ENCODE measurements around the gene CDC14B. TPM values are rescaled to one million over a fixed set of nuclear protein-coding genes. Genes with fewer than 3 reads are reported as not detected.

The CDC14B gene
- total RNA-seq, 5 donors from 2014 or later (not counting 1 experiment from before 2014, with no cell fraction given), result 4.8 to 11.9 (median 7.2) TPM

DNA sequence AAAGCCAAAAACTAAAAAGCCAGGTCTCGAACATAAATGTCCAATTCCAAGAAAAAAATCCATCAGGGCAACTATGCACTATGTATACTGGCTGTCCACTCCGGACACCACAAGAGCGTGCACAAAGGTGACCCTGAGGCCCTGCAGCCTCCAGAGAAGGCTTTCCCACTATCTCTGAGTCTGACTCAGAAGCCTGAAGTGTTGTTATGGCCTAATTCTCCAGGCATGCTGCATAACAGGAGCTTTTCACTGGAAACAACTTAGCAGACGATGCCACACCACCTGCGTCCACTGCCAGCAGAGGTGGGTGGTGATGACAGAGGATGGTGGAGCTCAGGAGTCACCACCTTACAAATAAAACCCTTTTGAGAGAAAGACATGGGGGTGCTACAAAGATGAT is 106.0 kb downstream of the CDC14B start:
- no peaks in the 10 kb centered on the region for H3K27me3 Mint-ChIP-seq
- Histone ChIP-seq H3K9me3 (no peaks in the 10 kb centered on the region), H3K36me3 (ENCODE audit: control insufficient read depth in 2 of 2, extremely low read depth in 1 of 2, insufficient read depth in 1 of 2, low read length in 1 of 2) (peaks cover 0 to 13% of the 10 kb centered on the region in 2 donors), H3K27me3 (replicated peaks in 1 of 2; ENCODE audit: control insufficient read depth in 2 of 2, extremely low read depth in 1 of 2, insufficient read depth in 2 of 2, low read length in 1 of 2) (no peaks in the 10 kb centered on the region), H3K4me3 (ENCODE audit: control insufficient read depth in 1 of 2, extremely low read depth in 1 of 2, low read length in 1 of 2) (no peak overlapping the region), H3K27ac (ENCODE audit: low read length) (no peak overlapping the region), H3K4me1 (ENCODE audit: control insufficient read depth in 1 of 2, extremely low read depth in 1 of 2, insufficient read depth in 2 of 2, low read length in 2 of 2) (no peaks in the 10 kb centered on the region)
- peaks cover 21% of the 10 kb centered on the region for H3K36me3 Mint-ChIP-seq
- POLR2A ChIA-PET, result no interaction called here
- no peak overlapping the region for H3K4me3 Mint-ChIP-seq
- CTCF ChIA-PET, result no interaction called here
- no peak overlapping the region for H3K27ac Mint-ChIP-seq
- ATAC-seq (replicated peaks in 1 of 4) (no peak), DNase-seq (no peak)
- 95% methylated on average over 2 of the region's 5 CpGs for WGBS (ENCODE audit: insufficient coverage)
- no peaks in the 10 kb centered on the region for H3K9me3 Mint-ChIP-seq
- peaks cover 4 to 8% (median 7%) of the 10 kb centered on the region in 3 donors for H3K4me1 Mint-ChIP-seq

DNA sequence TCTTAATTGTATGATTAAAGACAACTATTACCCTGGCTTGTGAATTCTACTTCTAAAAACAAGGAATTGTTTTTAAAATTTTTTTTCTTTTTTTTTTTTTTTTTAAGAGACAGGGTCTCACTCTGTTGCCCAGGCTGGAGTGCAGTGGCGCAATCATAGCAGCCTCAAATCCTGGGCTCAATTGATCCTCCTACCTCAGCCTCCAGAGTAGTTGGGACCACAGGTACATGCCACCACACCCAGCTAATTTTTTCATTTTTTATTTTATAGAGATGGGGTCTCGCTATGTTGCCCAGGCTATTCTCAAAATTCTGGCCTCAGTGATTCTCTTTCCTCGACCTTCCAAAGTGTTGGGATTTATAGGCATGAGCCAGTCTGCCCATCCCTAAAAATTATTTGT is 107.4 kb downstream of the CDC14B start:
- ChIA-PET CTCF (interaction anchor here in 1 of 2 donors (0.6 kb wide), 1 partner anchor 156 kb away, joined by 3 read pairs; no protein-coding TSS in a partner anchor), POLR2A (no interaction called here)
- H3K4me3 Mint-ChIP-seq, result no peak overlapping the region
- no peaks in the 10 kb centered on the region for H3K27me3 Mint-ChIP-seq
- Histone ChIP-seq H3K9me3 (no peaks in the 10 kb centered on the region), H3K36me3 (ENCODE audit: control insufficient read depth in 2 of 2, extremely low read depth in 1 of 2, insufficient read depth in 1 of 2, low read length in 1 of 2) (peaks cover 0 to 14% of the 10 kb centered on the region in 2 donors), H3K27me3 (replicated peaks in 1 of 2; ENCODE audit: control insufficient read depth in 2 of 2, extremely low read depth in 1 of 2, insufficient read depth in 2 of 2, low read length in 1 of 2) (no peaks in the 10 kb centered on the region), H3K4me1 (ENCODE audit: control insufficient read depth in 1 of 2, extremely low read depth in 1 of 2, insufficient read depth in 2 of 2, low read length in 2 of 2) (no peaks in the 10 kb centered on the region), H3K27ac (ENCODE audit: low read length) (no peak overlapping the region), H3K4me3 (ENCODE audit: control insufficient read depth in 1 of 2, extremely low read depth in 1 of 2, low read length in 1 of 2) (no peak overlapping the region)
- no peak for ATAC-seq (replicated peaks in 1 of 4)
- H3K4me1 Mint-ChIP-seq, result peaks cover 4 to 8% (median 7%) of the 10 kb centered on the region in 3 donors
- peaks cover 26% of the 10 kb centered on the region for H3K36me3 Mint-ChIP-seq
- DNase-seq, result no peak
- WGBS (ENCODE audit: insufficient coverage), result no CpG with 5 or more reads among the region's 3 CpGs
- no peaks in the 10 kb centered on the region for H3K9me3 Mint-ChIP-seq
- H3K27ac Mint-ChIP-seq, result no peak overlapping the region

DNA sequence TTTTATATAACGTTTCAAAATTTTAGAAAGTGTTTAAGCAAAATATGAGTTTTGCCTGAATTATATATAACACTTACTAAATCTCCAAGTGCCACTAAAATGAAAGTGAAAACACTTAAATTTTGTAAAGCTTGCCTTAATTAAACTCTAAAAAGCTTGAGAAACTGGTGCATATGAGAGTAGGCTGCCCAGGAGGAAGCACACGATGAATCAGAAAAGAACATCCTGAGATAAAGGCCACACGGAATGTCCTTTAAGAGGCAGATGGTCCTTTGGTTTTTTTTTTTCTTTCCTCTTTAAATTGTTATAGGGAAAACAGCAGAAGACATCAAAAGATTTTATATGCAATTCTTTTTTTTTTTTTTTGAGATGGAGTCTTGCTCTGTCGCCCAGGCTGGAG is 109.4 kb downstream of the CDC14B start:
- H3K27ac Mint-ChIP-seq, result no peak overlapping the region
- H3K36me3 Mint-ChIP-seq, result peaks cover 31% of the 10 kb centered on the region
- no peak overlapping the region for H3K4me3 Mint-ChIP-seq
- ATAC-seq (replicated peaks in 1 of 4), result no peak
- H3K4me1 ChIP-seq (ENCODE audit: control insufficient read depth in 1 of 2, extremely low read depth in 1 of 2, insufficient read depth in 2 of 2, low read length in 2 of 2), result no peaks in the 10 kb centered on the region
- peaks cover 0 to 14% of the 10 kb centered on the region in 2 donors for H3K36me3 ChIP-seq (ENCODE audit: control insufficient read depth in 2 of 2, extremely low read depth in 1 of 2, insufficient read depth in 1 of 2, low read length in 1 of 2)
- peaks cover 4 to 8% (median 7%) of the 10 kb centered on the region in 3 donors for H3K4me1 Mint-ChIP-seq
- DNase-seq, result no peak
- no CpG with 5 or more reads among the region's 4 CpGs for WGBS (ENCODE audit: insufficient coverage)
- H3K9me3 Mint-ChIP-seq, result no peaks in the 10 kb centered on the region
- ChIA-PET CTCF (interaction anchor here (0.7 kb wide), 2 partner anchors 30 to 158 kb away, joined by 3 to 4 read pairs; no protein-coding TSS in a partner anchor), POLR2A (no interaction called here)
- H3K4me3 ChIP-seq (ENCODE audit: control insufficient read depth in 1 of 2, extremely low read depth in 1 of 2, low read length in 1 of 2), result no peak overlapping the region
- no peaks in the 10 kb centered on the region for H3K27me3 Mint-ChIP-seq
- no peaks in the 10 kb centered on the region for H3K27me3 ChIP-seq (replicated peaks in 1 of 2; ENCODE audit: control insufficient read depth in 2 of 2, extremely low read depth in 1 of 2, insufficient read depth in 2 of 2, low read length in 1 of 2)
- H3K9me3 ChIP-seq, result no peaks in the 10 kb centered on the region
- H3K27ac ChIP-seq (ENCODE audit: low read length), result no peak overlapping the region

DNA sequence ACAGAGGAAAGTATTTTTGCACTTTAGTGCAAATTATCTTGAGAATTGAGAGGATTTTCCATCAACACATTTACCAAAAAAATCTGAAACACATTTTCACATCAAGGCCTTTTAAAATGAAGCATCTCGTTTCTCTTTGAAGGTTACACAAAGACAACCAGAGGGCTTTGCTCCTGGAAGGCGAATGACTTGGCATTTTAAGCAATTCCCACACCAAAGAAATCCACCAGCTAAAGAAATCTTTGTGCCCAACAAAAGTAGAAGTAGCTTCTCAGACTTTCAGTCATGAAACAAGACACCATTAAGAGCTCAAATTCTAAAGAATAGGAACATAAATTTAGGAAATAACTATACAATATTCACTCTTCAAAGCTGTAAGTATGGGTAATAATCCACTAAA is 109.8 kb downstream of the CDC14B start:
- no peak for ATAC-seq (replicated peaks in 1 of 4)
- no peaks in the 10 kb centered on the region for H3K9me3 Mint-ChIP-seq
- peaks cover 30% of the 10 kb centered on the region for H3K36me3 Mint-ChIP-seq
- H3K27ac Mint-ChIP-seq, result no peak overlapping the region
- POLR2A ChIA-PET, result no interaction called here
- no peak overlapping the region for H3K4me3 Mint-ChIP-seq
- H3K4me3 ChIP-seq (ENCODE audit: control insufficient read depth in 1 of 2, extremely low read depth in 1 of 2, low read length in 1 of 2), result no peak overlapping the region
- no peak overlapping the region for H3K27ac ChIP-seq (ENCODE audit: low read length)
- no peaks in the 10 kb centered on the region for H3K4me1 ChIP-seq (ENCODE audit: control insufficient read depth in 1 of 2, extremely low read depth in 1 of 2, insufficient read depth in 2 of 2, low read length in 2 of 2)
- H3K36me3 ChIP-seq (ENCODE audit: control insufficient read depth in 2 of 2, extremely low read depth in 1 of 2, insufficient read depth in 1 of 2, low read length in 1 of 2), result peaks cover 0 to 14% of the 10 kb centered on the region in 2 donors
- no peaks in the 10 kb centered on the region for H3K9me3 ChIP-seq
- no peak for DNase-seq
- H3K27me3 ChIP-seq (replicated peaks in 1 of 2; ENCODE audit: control insufficient read depth in 2 of 2, extremely low read depth in 1 of 2, insufficient read depth in 2 of 2, low read length in 1 of 2), result no peaks in the 10 kb centered on the region
- CTCF ChIA-PET, result interaction anchor here in 1 of 2 donors (0.7 kb wide), 1 partner anchor 158 kb away, joined by 4 read pairs; no protein-coding TSS in a partner anchor
- 50% methylated on average over 1 of the region's 2 CpGs for WGBS (ENCODE audit: insufficient coverage)
- no peaks in the 10 kb centered on the region for H3K27me3 Mint-ChIP-seq
- peaks cover 4 to 8% (median 7%) of the 10 kb centered on the region in 3 donors for H3K4me1 Mint-ChIP-seq

DNA sequence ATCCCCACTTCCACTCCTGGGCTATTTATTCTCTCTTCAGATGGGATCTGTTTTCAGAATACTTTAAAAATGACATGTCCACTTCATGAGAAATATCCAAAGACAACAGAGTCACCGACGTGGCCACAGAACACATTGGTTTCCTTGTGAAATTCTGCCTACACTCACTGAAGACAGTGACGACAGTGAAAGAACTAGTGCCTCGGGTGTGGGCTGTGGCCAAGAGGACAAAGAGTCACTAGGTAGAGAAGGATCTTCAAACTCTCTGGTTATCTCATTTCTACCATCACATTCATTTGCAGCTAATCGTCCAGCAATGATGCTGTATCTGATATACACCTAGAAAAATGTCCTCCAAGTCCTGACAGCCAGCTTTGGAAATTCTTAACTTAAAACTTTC is 110.6 kb downstream of the CDC14B start:
- H3K4me3 ChIP-seq (ENCODE audit: control insufficient read depth in 1 of 2, extremely low read depth in 1 of 2, low read length in 1 of 2), result no peak overlapping the region
- peaks cover 0 to 12% of the 10 kb centered on the region in 2 donors for H3K36me3 ChIP-seq (ENCODE audit: control insufficient read depth in 2 of 2, extremely low read depth in 1 of 2, insufficient read depth in 1 of 2, low read length in 1 of 2)
- CTCF ChIA-PET, result no interaction called here
- H3K27me3 ChIP-seq (replicated peaks in 1 of 2; ENCODE audit: control insufficient read depth in 2 of 2, extremely low read depth in 1 of 2, insufficient read depth in 2 of 2, low read length in 1 of 2), result no peaks in the 10 kb centered on the region
- WGBS (ENCODE audit: insufficient coverage), result 94% methylated on average over 3 of the region's 5 CpGs
- ATAC-seq (replicated peaks in 1 of 4) (no peak), DNase-seq (no peak)
- Mint-ChIP-seq H3K27me3 (no peaks in the 10 kb centered on the region), H3K9me3 (no peaks in the 10 kb centered on the region), H3K27ac (no peak overlapping the region), H3K4me3 (no peak overlapping the region), H3K4me1 (peaks cover 4 to 8% (median 7%) of the 10 kb centered on the region in 3 donors), H3K36me3 (peaks cover 32% of the 10 kb centered on the region)
- H3K27ac ChIP-seq (ENCODE audit: low read length), result no peak overlapping the region
- POLR2A ChIA-PET, result interaction anchor here in 1 of 2 donors (0.5 kb wide), 1 partner anchor 642 kb away, joined by 3 read pairs; no protein-coding TSS in a partner anchor
- no peaks in the 10 kb centered on the region for H3K4me1 ChIP-seq (ENCODE audit: control insufficient read depth in 1 of 2, extremely low read depth in 1 of 2, insufficient read depth in 2 of 2, low read length in 2 of 2)
- H3K9me3 ChIP-seq, result no peaks in the 10 kb centered on the region

DNA sequence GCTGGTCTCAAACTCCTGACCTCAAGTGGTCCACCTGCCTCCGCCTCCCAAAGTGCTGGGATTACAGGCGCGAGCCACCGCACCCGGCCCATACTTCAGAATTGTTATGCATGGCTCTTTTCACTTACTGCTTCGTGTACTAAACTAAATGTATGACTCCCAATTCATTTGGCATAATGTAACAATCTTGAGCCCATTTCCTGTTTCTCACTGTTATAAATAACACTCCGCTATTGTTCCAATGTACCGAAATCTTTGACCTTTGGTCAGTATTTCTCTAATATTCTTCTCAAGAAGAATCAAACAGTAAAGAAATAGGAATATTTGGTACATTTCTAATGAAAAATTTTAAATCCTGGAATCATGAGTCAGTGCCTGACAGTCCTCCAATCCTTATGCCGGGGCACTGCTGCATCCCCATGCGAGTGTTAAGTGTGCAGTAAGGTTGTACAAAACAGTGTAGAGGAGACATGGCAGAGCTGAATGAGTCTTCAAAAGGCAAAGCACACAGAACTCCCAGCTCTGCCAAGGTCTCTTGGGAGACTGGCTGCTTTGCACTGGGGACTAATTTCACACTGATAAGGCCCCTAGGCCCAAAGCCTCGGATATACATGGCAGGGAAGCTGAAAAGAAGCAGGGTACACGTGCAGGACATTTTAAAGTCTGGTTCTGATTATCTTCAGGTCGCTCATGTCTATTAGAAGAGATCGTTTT is 111.3 kb downstream of the CDC14B start:
- H3K4me3 Mint-ChIP-seq, result no peak overlapping the region
- no peak overlapping the region for H3K27ac Mint-ChIP-seq
- CTCF ChIA-PET, result no interaction called here
- DNase-seq (no peak), ATAC-seq (replicated peaks in 1 of 4) (no peak)
- Histone ChIP-seq H3K27me3 (replicated peaks in 1 of 2; ENCODE audit: control insufficient read depth in 2 of 2, extremely low read depth in 1 of 2, insufficient read depth in 2 of 2, low read length in 1 of 2) (no peaks in the 10 kb centered on the region), H3K4me3 (ENCODE audit: control insufficient read depth in 1 of 2, extremely low read depth in 1 of 2, low read length in 1 of 2) (no peak overlapping the region), H3K4me1 (ENCODE audit: control insufficient read depth in 1 of 2, extremely low read depth in 1 of 2, insufficient read depth in 2 of 2, low read length in 2 of 2) (no peaks in the 10 kb centered on the region), H3K9me3 (no peaks in the 10 kb centered on the region), H3K27ac (ENCODE audit: low read length) (no peak overlapping the region), H3K36me3 (ENCODE audit: control insufficient read depth in 2 of 2, extremely low read depth in 1 of 2, insufficient read depth in 1 of 2, low read length in 1 of 2) (peaks cover 0 to 10% of the 10 kb centered on the region in 2 donors)
- peaks cover 4 to 8% (median 7%) of the 10 kb centered on the region in 3 donors for H3K4me1 Mint-ChIP-seq
- H3K27me3 Mint-ChIP-seq, result no peaks in the 10 kb centered on the region
- POLR2A ChIA-PET, result interaction anchor here in 1 of 2 donors (0.5 kb wide), 1 partner anchor 642 kb away, joined by 3 read pairs; no protein-coding TSS in a partner anchor
- WGBS (ENCODE audit: insufficient coverage), result 88% methylated on average over 12 of the region's 14 CpGs
- H3K9me3 Mint-ChIP-seq, result no peaks in the 10 kb centered on the region
- peaks cover 35% of the 10 kb centered on the region for H3K36me3 Mint-ChIP-seq

Measured in T-cell (primary cell).